Activated CD8-positive, alpha-beta T cell treated with anti-CD3 and anti-CD28 coated beads, Interleukin-2, amount 10 ng/mL, durations not matched to agents 7 days and 5 days (primary cell): ENCODE results near the gene LACC1. TPM values are rescaled to one million over a fixed set of nuclear protein-coding genes. Genes with fewer than 3 reads are reported as not detected.

Source experiments
- ATAC-seq: fragments of 150-1000 bp; cut with Tn5 transposase; one replicate; pipeline ENCODE4 v1.10.0; 2021; ENCODE audit warnings: moderate library complexity
- CTCF ChIA-PET: fragments of 350-600 bp; sonication (Branson Sonifier 250); formaldehyde crosslinking; loops from one replicate; lab custom pipeline; 2021; ENCODE audit warnings: antibody characterized with exemption; lab: Charles Lee
- POLR2A ChIA-PET: fragments of 350-600 bp; sonication (Branson Sonifier 250); formaldehyde crosslinking; loops from one replicate; lab custom pipeline; 2021; ENCODE audit warnings: antibody characterized with exemption; lab: Charles Lee
- DNase-seq: peaks from one replicate; pipeline ENCODE4 v3.0.0-alpha.2; 2020
- H3K27ac Mint-ChIP-seq: one replicate; pipeline ENCODE4 v1.8.0; 2021; ENCODE audit warnings: mild to moderate bottlenecking, mixed read lengths
- H3K27me3 Mint-ChIP-seq: one replicate; pipeline ENCODE4 v1.8.0; 2021; ENCODE audit warnings: low read depth, mixed read lengths
- H3K36me3 Mint-ChIP-seq: one replicate; pipeline ENCODE4 v1.8.0; 2021; ENCODE audit warnings: low read depth, mixed read lengths
- H3K4me1 Mint-ChIP-seq: one replicate; pipeline ENCODE4 v1.8.0; 2021; ENCODE audit warnings: low read depth, mixed read lengths
- H3K4me3 Mint-ChIP-seq: one replicate; pipeline ENCODE4 v1.8.0; 2021; ENCODE audit warnings: mild to moderate bottlenecking, mixed read lengths
- H3K9me3 Mint-ChIP-seq: one replicate; pipeline ENCODE4 v1.8.0; 2022; ENCODE audit warnings: mixed read lengths; ENCODE audit not compliant: insufficient read depth
- total RNA-seq, 2 experiments: library from RNA; stranded (reverse); gene quantifications; one replicate each; pipeline ENCODE4 v1.2.3, GENCODE V29; 2021

The LACC1 gene
- total RNA-seq, 2 experiments from 2014 or later: 1.1 to 1.4 TPM

DNA sequence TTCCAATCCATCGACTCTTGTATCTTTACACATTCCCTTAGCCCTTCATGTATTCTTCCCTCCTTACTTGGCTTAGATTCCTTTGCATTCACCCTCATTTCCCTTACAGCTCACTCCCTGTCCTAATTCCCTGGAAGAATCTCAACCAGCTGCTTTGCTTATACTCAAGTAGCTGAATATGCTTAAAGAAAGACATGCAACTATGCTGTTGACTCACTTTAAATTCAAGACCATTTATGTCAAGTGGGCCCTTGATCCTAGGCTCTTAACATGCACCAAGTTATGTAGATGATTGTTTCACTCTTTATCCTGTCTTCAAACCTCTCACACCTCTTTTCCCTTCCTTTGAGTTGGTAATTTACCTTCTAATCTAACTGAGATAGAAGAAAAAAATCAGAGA lies 7.5 kb upstream of the LACC1 start:
- no peak overlapping the region for H3K27ac Mint-ChIP-seq
- no peak for DNase-seq
- ChIA-PET POLR2A (no interaction called here), CTCF (interaction anchor here (1.4 kb wide), 1 partner anchor 15 kb away, joined by 3 read pairs; no protein-coding TSS in a partner anchor)
- H3K4me1 Mint-ChIP-seq: no peaks in the 10 kb centered on the region
- H3K36me3 Mint-ChIP-seq: no peaks in the 10 kb centered on the region
- H3K27me3 Mint-ChIP-seq: no peaks in the 10 kb centered on the region
- no peaks in the 10 kb centered on the region for H3K9me3 Mint-ChIP-seq
- no peak overlapping the region for H3K4me3 Mint-ChIP-seq
- ATAC-seq: no peak

DNA sequence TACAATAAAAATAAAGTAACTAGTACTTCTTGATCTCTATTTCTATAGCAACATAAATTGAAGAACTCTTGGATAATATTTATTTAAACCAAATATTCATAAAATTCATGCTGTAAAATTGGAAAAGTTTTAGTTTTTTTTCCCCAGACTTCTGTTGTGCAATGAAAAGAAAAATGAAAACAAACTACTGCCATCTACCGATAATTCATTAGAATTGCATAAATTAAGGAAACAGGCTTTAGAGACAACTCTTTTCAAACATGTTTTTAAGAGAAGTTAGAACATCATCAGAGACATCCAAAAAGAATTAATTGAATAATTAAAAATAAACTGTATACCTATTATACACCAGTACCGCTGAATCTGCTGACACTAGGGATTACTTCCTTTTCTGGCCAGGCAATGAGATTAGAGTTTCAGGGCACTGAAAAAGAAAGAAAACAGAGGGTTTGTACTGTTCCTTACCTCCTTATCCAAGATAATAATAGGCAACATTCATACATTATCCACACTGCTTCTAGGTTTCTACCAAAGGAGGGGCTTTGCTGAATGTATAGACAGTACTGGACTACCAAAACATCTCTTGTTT lies 5.1 kb upstream of the LACC1 start:
- Mint-ChIP-seq H3K4me3 (no peak overlapping the region), H3K4me1 (peaks cover 11% of the 10 kb centered on the region), H3K27ac (no peak overlapping the region), H3K9me3 (no peaks in the 10 kb centered on the region), H3K27me3 (no peaks in the 10 kb centered on the region), H3K36me3 (no peaks in the 10 kb centered on the region)
- POLR2A ChIA-PET: interaction anchor here (0.6 kb wide), 1 partner anchor 476 kb away, joined by 4 read pairs; no protein-coding TSS in a partner anchor
- CTCF ChIA-PET: interaction anchor here (1.0 kb wide), 1 partner anchor 791 kb away, joined by 4 read pairs; no protein-coding TSS in a partner anchor
- ATAC-seq: no peak
- no peak for DNase-seq

DNA sequence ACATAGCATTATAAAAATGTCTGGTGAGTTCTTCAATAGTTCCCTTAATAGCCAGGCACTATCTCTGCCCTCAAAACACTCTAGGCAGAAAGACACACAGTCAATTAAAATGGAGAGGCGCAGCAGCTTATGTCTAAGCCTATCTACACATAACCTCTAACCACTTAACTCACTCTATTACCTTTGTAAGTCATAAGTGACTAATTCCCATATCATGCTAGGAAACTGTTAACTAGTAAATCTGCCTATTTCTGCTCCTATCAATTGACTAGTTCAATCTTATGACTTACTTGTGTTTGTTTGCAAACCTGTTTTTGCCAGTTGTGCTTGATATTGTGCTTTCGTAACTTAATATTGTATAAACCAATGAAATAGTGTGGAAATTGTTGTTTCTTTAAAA lies 3.3 kb upstream of the LACC1 start:
- Mint-ChIP-seq H3K27ac (no peak overlapping the region), H3K36me3 (no peaks in the 10 kb centered on the region), H3K9me3 (no peaks in the 10 kb centered on the region), H3K4me3 (no peak overlapping the region), H3K27me3 (peaks cover 12% of the 10 kb centered on the region), H3K4me1 (peaks cover 17% of the 10 kb centered on the region)
- ChIA-PET CTCF (no interaction called here), POLR2A (no interaction called here)
- ATAC-seq: no peak
- DNase-seq: no peak

DNA sequence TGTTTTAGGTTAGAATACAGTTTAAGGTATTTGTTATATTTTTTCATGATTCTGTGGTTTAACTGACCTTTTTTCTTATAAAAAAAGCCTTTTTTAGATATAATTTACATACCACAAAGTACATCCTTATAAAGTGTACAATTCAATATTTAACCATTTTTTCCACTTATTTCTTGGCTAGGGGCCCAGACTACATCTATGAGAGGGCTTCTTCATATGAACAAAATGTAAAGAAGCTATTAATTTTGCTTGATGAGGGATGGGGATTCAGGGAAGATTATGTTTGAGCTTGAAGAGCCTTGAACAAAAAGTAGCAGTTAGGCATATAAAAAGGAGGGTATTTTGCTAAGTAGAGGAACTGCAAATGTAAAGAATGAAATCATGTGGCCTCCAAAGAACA lies 2.4 kb upstream of the LACC1 start:
- peaks cover 17% of the 10 kb centered on the region for H3K4me1 Mint-ChIP-seq
- DNase-seq: no peak
- no peak overlapping the region for H3K27ac Mint-ChIP-seq
- H3K27me3 Mint-ChIP-seq: peaks cover 18% of the 10 kb centered on the region
- no peak for ATAC-seq
- CTCF ChIA-PET: no interaction called here
- no peak overlapping the region for H3K4me3 Mint-ChIP-seq
- POLR2A ChIA-PET: interaction anchor here (0.7 kb wide), 1 partner anchor 891 kb away, joined by 3 read pairs; no protein-coding TSS in a partner anchor
- no peaks in the 10 kb centered on the region for H3K9me3 Mint-ChIP-seq
- H3K36me3 Mint-ChIP-seq: no peaks in the 10 kb centered on the region

DNA sequence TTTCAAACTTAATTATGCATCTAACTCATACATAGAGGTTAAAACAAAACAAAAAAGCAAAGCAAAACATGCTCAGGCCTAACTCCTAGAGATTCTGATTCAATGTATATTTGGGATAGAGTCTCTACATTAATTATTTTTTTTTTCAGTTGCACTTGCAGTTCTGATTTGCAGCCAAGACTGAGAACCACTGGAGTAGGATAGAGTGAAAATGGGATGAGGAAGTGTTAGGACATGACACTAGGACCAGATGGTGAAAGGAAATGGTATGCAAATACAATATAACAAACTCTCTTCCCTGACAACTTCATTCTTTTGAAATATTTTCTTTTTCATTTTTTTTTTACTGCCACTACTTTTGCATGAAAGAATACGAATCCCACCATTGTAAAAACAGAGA lies 1.9 kb upstream of the LACC1 start:
- H3K4me1 Mint-ChIP-seq: peaks cover 17% of the 10 kb centered on the region
- no peaks in the 10 kb centered on the region for H3K36me3 Mint-ChIP-seq
- no peak overlapping the region for H3K4me3 Mint-ChIP-seq
- H3K27ac Mint-ChIP-seq: no peak overlapping the region
- H3K27me3 Mint-ChIP-seq: peaks cover 18% of the 10 kb centered on the region
- ATAC-seq (no peak), DNase-seq (no peak)
- ChIA-PET CTCF (interaction anchor here (1.4 kb wide), 1 partner anchor 13 kb away, joined by 4 read pairs; no protein-coding TSS in a partner anchor), POLR2A (interaction anchor here (0.7 kb wide), 1 partner anchor 892 kb away, joined by 3 read pairs; no protein-coding TSS in a partner anchor)
- no peaks in the 10 kb centered on the region for H3K9me3 Mint-ChIP-seq

DNA sequence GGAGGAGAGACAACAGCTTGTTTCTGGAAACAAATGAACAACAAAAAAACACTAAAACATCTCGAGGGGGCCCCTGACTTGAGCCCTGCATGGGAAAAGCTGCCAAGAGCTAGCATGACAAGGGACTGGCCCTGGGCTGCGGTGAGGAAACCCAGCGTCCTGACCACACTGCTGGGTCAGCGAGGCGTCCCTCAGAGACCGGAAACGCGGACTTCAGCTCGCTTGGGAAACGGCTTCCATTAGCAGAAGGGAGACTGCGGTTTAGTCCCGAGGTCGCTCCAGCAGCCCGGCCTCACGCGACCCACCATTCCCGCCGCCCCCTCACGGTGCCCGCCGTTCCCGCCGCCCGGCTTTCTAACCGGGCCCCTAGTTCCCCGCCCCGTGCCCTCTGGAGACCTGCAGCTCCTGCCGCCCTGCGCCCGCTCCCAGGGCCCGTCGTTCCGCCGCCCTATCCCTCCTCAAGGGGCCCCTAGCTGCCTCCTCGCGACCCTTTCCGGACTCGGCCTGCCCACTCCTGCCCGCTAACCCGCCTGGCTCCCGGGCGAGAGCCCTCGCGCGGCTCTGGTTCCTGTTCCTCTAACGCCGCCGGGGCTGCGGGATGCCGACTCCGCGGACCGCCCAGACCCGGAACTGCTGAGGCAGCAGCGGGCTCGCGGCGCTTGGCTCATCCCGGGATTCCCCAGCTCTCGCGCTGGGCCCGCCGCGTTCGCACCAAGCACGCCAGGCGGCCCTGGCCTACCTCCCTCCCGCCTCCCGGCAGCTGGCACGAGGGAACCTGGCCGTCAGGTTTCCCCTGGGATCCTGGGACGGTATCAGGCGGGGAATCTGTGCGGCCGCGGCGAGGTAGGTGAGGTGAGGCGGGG lies 581 bp upstream of the LACC1 start, which contains the start of gene CCDC122:
TSS of gene CCDC122 (minus strand) at position 849 of the 863 bp plus-strand sequence. CDS start 10,364 bp downstream, outside the sequence.
- ATAC-seq (peak; percentile 89), DNase-seq (peak; percentile 73)
- peak within 1 kb of the TSS; percentile 80 for H3K27ac Mint-ChIP-seq
- POLR2A ChIA-PET: interaction anchor here (1.3 kb wide), 1 partner anchor 887 kb away, joined by 5 read pairs; the partner anchor contains the start of gene EPSTI1
- no peaks in the 10 kb centered on the region for H3K9me3 Mint-ChIP-seq
- peaks cover 17% of the 10 kb centered on the region for H3K4me1 Mint-ChIP-seq
- peak within 1 kb of the TSS; percentile 80 for H3K4me3 Mint-ChIP-seq
- CTCF ChIA-PET: interaction anchor here (1.4 kb wide), 1 partner anchor 12 kb away, joined by 4 read pairs; no protein-coding TSS in a partner anchor
- H3K27me3 Mint-ChIP-seq: peaks cover 18% of the 10 kb centered on the region
- no peaks in the 10 kb centered on the region for H3K36me3 Mint-ChIP-seq

DNA sequence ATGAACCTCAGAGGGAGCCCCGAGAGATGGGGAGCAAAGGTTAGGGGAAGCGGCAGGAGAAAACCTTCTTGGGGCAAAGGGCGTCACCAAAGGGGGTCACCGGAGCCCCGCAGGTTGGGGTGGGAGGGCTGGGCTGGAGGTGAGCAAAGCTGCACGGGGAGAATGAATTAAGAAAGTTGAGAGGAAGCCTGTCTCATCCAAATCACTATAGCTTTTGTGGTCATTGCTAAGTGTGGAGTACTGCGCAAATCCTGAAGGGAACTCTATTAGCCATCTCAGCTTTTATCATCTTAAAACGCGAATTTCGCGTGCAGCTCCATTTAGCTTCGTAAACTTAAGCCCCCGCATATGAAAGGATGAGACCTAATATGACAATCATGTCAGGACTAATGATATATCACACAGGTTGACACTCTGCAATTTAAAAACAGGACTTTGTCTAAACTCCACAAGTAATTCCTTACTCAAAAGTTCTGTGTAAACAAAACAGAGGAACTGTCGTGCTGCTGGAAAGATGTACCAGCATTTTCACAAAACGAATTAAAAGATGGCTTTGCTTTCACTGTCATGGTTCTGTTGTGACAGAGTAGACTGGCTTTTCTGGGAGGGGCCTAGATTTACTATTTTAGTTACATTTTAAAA lies 631 bp downstream of the LACC1 start:
- ChIA-PET POLR2A (interaction anchor here (0.6 kb wide), 1 partner anchor 829 kb away, joined by 4 read pairs; no protein-coding TSS in a partner anchor), CTCF (no interaction called here)
- Mint-ChIP-seq H3K27me3 (peaks cover 18% of the 10 kb centered on the region), H3K4me3 (peak overlapping the region; percentile 80), H3K27ac (peak overlapping the region; percentile 64), H3K36me3 (no peaks in the 10 kb centered on the region), H3K9me3 (no peaks in the 10 kb centered on the region), H3K4me1 (peaks cover 17% of the 10 kb centered on the region)
- ATAC-seq (no peak), DNase-seq (no peak)

DNA sequence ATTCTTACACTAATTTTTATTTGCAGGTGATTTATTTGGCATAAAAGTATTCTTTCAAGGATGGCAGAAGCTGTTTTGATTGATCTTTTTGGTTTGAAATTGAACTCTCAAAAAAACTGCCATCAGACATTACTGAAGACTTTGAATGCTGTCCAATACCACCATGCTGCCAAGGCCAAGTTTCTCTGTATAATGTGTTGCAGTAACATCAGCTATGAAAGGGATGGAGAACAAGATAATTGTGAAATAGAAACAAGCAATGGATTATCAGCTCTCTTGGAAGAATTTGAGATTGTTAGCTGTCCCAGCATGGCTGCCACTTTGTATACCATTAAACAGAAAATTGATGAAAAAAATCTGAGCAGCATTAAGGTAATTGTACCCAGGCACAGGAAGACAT lies 1.2 kb downstream of the LACC1 start:
- Mint-ChIP-seq H3K27ac (no peak overlapping the region), H3K27me3 (peaks cover 18% of the 10 kb centered on the region), H3K36me3 (no peaks in the 10 kb centered on the region), H3K4me1 (peaks cover 17% of the 10 kb centered on the region), H3K4me3 (no peak overlapping the region), H3K9me3 (no peaks in the 10 kb centered on the region)
- ChIA-PET POLR2A (no interaction called here), CTCF (no interaction called here)
- no peak for DNase-seq
- ATAC-seq: no peak

DNA sequence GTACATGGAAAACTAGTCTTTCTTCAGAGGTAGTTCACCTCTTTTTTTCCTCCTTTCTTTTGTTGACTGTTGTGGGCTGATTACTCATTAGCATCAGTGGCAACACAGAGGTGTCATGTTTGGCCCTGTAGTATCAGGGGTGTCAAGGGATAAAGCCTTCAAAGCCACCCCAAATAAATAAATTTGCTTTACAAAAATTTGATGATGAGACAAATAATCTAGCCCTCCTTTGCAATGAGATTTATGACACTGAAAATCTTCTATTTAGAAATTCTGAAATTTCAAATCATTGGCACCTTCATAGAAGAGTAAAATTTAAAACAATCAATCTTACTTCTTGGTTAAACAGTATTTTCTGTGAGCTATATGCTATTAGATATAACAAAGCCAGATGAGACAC lies 1.9 kb downstream of the LACC1 start:
- no peak for DNase-seq
- peaks cover 17% of the 10 kb centered on the region for H3K4me1 Mint-ChIP-seq
- peaks cover 23% of the 10 kb centered on the region for H3K27me3 Mint-ChIP-seq
- POLR2A ChIA-PET: no interaction called here
- CTCF ChIA-PET: no interaction called here
- no peaks in the 10 kb centered on the region for H3K9me3 Mint-ChIP-seq
- no peak overlapping the region for H3K27ac Mint-ChIP-seq
- no peak for ATAC-seq
- H3K36me3 Mint-ChIP-seq: no peaks in the 10 kb centered on the region
- H3K4me3 Mint-ChIP-seq: no peak overlapping the region

DNA sequence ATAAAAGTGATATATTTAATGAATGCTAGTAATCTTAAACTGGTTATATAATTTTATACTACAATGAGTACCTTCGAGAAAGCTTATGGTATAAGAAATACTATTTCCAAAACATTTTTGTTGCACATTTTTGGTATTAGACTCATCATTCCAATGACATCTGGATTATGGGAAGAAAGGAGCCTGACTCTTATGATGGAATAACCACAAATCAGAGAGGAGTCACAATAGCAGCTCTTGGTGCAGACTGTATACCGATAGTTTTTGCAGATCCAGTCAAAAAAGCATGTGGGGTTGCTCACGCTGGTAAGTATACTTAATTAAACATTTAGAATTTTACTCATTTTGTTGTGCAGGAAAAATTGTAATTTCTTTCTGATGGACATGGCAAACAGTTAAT lies 3.9 kb downstream of the LACC1 start:
- ChIA-PET POLR2A (no interaction called here), CTCF (interaction anchor here (1.5 kb wide), 1 partner anchor 25 kb away, joined by 4 read pairs; no protein-coding TSS in a partner anchor)

DNA sequence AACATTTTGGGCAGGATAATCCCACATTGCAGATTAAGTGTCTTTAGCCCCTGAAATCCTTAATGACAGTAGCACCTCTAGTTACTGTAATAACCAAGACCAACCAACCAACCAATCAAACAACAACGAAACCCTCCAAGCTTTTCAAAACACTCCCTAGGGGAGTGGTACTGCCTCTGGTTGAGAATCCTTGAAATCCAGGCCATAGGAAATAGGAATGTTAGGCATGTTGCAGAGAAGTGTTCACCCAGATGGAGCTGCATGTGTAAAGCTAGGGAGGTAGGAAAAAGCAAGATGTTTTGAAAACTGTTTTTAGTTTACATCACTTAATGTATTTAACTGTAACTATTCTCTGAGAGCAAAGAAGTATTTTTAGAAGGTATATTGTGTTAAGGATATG lies 4.5 kb downstream of the LACC1 start:
- ChIA-PET POLR2A (no interaction called here), CTCF (interaction anchor here (1.5 kb wide), 1 partner anchor 24 kb away, joined by 4 read pairs; no protein-coding TSS in a partner anchor)
- DNase-seq (no peak), ATAC-seq (no peak)
- H3K4me3 Mint-ChIP-seq: no peak overlapping the region
- H3K27ac Mint-ChIP-seq: no peak overlapping the region
- no peaks in the 10 kb centered on the region for H3K9me3 Mint-ChIP-seq
- H3K27me3 Mint-ChIP-seq: peaks cover 29% of the 10 kb centered on the region
- peaks cover 6% of the 10 kb centered on the region for H3K4me1 Mint-ChIP-seq
- H3K36me3 Mint-ChIP-seq: no peaks in the 10 kb centered on the region

More for the DNA sequence above, 3.9 kb downstream of the LACC1 start:
- no peak for DNase-seq
- Mint-ChIP-seq H3K36me3 (no peaks in the 10 kb centered on the region), H3K4me3 (no peak overlapping the region), H3K27me3 (peaks cover 29% of the 10 kb centered on the region), H3K4me1 (peaks cover 8% of the 10 kb centered on the region), H3K9me3 (no peaks in the 10 kb centered on the region), H3K27ac (no peak overlapping the region)
- no peak for ATAC-seq
